Activated naive CD4-positive, alpha-beta T cell treated with anti-CD3 and anti-CD28 coated beads, Interleukin-2, amount 50 U/mL, for 72 hours (primary cell): Measurements from ENCODE around the gene SKIC3. TPM values are rescaled to one million over a fixed set of nuclear protein-coding genes. Genes with fewer than 3 reads are reported as not detected.

Experiments
- ATAC-seq, 2 donors: fragments of 150-1000 bp; cut with Tn5 transposase; 2 replicates each; pipeline ENCODE4 v1.10.0; 2021; ENCODE audit warnings: mild to moderate bottlenecking in 2 of 2, moderate library complexity in 2 of 2
- DNase-seq, 2 donors: peaks; one replicate each; pipeline ENCODE4 v3.0.0; 2021 to 2022; ENCODE audit warnings: low spot score in 2 of 2
- H3K27ac Mint-ChIP-seq, 2 donors: one replicate each; pipeline ENCODE4 v1.8.0; 2022; ENCODE audit warnings: mild to moderate bottlenecking in 2 of 2, mixed read lengths in 2 of 2
- H3K36me3 Mint-ChIP-seq, 2 donors: one replicate each; pipeline ENCODE4 v1.8.0; 2022; ENCODE audit warnings: mixed read lengths in 2 of 2
- H3K9me3 Mint-ChIP-seq, 2 donors: one replicate each; pipeline ENCODE4 v1.8.0; 2022; ENCODE audit warnings: mixed read lengths in 2 of 2
- total RNA-seq, 2 donors: library from RNA; stranded (reverse); gene quantifications; one replicate each; pipeline ENCODE4 v1.2.3, GENCODE V29; 2022

Gene SKIC3
- total RNA-seq, result 100 to 1,000 TPM in 1 of 2 donors, 10 to 100 TPM in 1; 70.7 to 109 TPM

GRCh38 chr5:95554647-95555548 is at the start of gene SKIC3, which contains the start of gene ARSK:
TSS of gene SKIC3 (minus strand) at chr5:95554977. CDS start at chr5:95547150, 7,827 bp downstream.
TSS of gene ARSK (plus strand) at chr5:95555101. CDS start at chr5:95555279, 178 bp downstream.
- DNase-seq (peak; percentile 84 to 91), ATAC-seq (peak; percentile 90 to 91)
- Mint-ChIP-seq H3K36me3 (peaks cover 6 to 10% of the 10 kb centered on the region in 2 donors), H3K9me3 (no peaks in the 10 kb centered on the region), H3K27ac (peak within 1 kb of the TSS; percentile 84 to 98)

GRCh38 chr5:95600557-95600956 is 45.8 kb upstream of the SKIC3 start:
- H3K36me3 Mint-ChIP-seq, result no peaks in the 10 kb centered on the region
- DNase-seq, result no peak
- no peak overlapping the region for H3K27ac Mint-ChIP-seq
- H3K9me3 Mint-ChIP-seq, result no peaks in the 10 kb centered on the region
- ATAC-seq, result no peak

GRCh38 chr5:95599252-95599651 is 44.5 kb upstream of the SKIC3 start:
- H3K27ac Mint-ChIP-seq, result no peak overlapping the region
- H3K9me3 Mint-ChIP-seq, result no peaks in the 10 kb centered on the region
- ATAC-seq (no peak), DNase-seq (no peak)
- H3K36me3 Mint-ChIP-seq, result no peaks in the 10 kb centered on the region

GRCh38 chr5:95595289-95595931 is 40.6 kb upstream of the SKIC3 start:
- H3K27ac Mint-ChIP-seq, result no peak overlapping the region
- H3K36me3 Mint-ChIP-seq, result no peaks in the 10 kb centered on the region
- no peak for ATAC-seq
- no peaks in the 10 kb centered on the region for H3K9me3 Mint-ChIP-seq
- DNase-seq, result no peak

GRCh38 chr5:95591490-95591901 is 36.7 kb upstream of the SKIC3 start:
- DNase-seq (peak in 1 of 2 donors; percentile 10), ATAC-seq (peak; percentile 95 to 98)
- H3K27ac Mint-ChIP-seq, result peak overlapping the region; percentile 1 to 86
- no peaks in the 10 kb centered on the region for H3K36me3 Mint-ChIP-seq
- H3K9me3 Mint-ChIP-seq, result no peaks in the 10 kb centered on the region

GRCh38 chr5:95590880-95591279 is 36.1 kb upstream of the SKIC3 start:
- DNase-seq (no peak), ATAC-seq (peak; percentile 15 to 47)
- Mint-ChIP-seq H3K27ac (peak overlapping the region; percentile 1 to 86), H3K9me3 (no peaks in the 10 kb centered on the region), H3K36me3 (no peaks in the 10 kb centered on the region)

- H3K36me3 Mint-ChIP-seq, result no peaks in the 10 kb centered on the region
- no peak for ATAC-seq
- peaks cover 0 to 3% of the 10 kb centered on the region in 2 donors for H3K9me3 Mint-ChIP-seq
- no peak overlapping the region for H3K27ac Mint-ChIP-seq
- no peak for DNase-seq
Observed at GRCh38 chr5:95583992-95584391, 29.2 kb upstream of the SKIC3 start.

- H3K27ac Mint-ChIP-seq, result no peak overlapping the region
- H3K36me3 Mint-ChIP-seq, result no peaks in the 10 kb centered on the region
- peaks cover 0 to 3% of the 10 kb centered on the region in 2 donors for H3K9me3 Mint-ChIP-seq
- DNase-seq (no peak), ATAC-seq (no peak)
Observed at GRCh38 chr5:95581576-95581975, 26.8 kb upstream of the SKIC3 start.

GRCh38 chr5:95572016-95572415 is 17.2 kb upstream of the SKIC3 start:
- Mint-ChIP-seq H3K27ac (no peak overlapping the region), H3K9me3 (no peaks in the 10 kb centered on the region), H3K36me3 (peaks cover 9 to 11% of the 10 kb centered on the region in 2 donors)
- DNase-seq (no peak), ATAC-seq (no peak)

GRCh38 chr5:95565280-95565920 is 10.6 kb upstream of the SKIC3 start:
- no peak for DNase-seq
- Mint-ChIP-seq H3K36me3 (no peaks in the 10 kb centered on the region), H3K27ac (no peak overlapping the region), H3K9me3 (no peaks in the 10 kb centered on the region)
- ATAC-seq, result no peak

- Mint-ChIP-seq H3K27ac (no peak overlapping the region), H3K36me3 (no peaks in the 10 kb centered on the region), H3K9me3 (no peaks in the 10 kb centered on the region)
- DNase-seq (no peak), ATAC-seq (no peak)
Observed at GRCh38 chr5:95564450-95564849, 9.7 kb upstream of the SKIC3 start.

GRCh38 chr5:95563367-95563766 is 8.6 kb upstream of the SKIC3 start:
- Mint-ChIP-seq H3K27ac (no peak overlapping the region), H3K9me3 (no peaks in the 10 kb centered on the region)

GRCh38 chr5:95562282-95562681 is 7.5 kb upstream of the SKIC3 start:
- DNase-seq (no peak), ATAC-seq (no peak)
- H3K36me3 Mint-ChIP-seq, result no peaks in the 10 kb centered on the region
- H3K27ac Mint-ChIP-seq, result no peak overlapping the region
- H3K9me3 Mint-ChIP-seq, result no peaks in the 10 kb centered on the region

More at GRCh38 chr5:95563367-95563766, 8.6 kb upstream of the SKIC3 start:
- H3K36me3 Mint-ChIP-seq, result no peaks in the 10 kb centered on the region
- no peak for DNase-seq
- no peak for ATAC-seq

GRCh38 chr5:95557841-95558240 is 3.1 kb upstream of the SKIC3 start:
- H3K36me3 Mint-ChIP-seq, result peaks cover 3 to 6% of the 10 kb centered on the region in 2 donors
- no peaks in the 10 kb centered on the region for H3K9me3 Mint-ChIP-seq
- DNase-seq (no peak), ATAC-seq (no peak)
- no peak overlapping the region for H3K27ac Mint-ChIP-seq

- Mint-ChIP-seq H3K36me3 (peaks cover 6 to 10% of the 10 kb centered on the region in 2 donors), H3K9me3 (no peaks in the 10 kb centered on the region), H3K27ac (peak overlapping the region; percentile 84 to 98)
Observed at GRCh38 chr5:95555553-95555952, 776 bp upstream of the SKIC3 start.

GRCh38 chr5:95554331-95554646 is 488 bp downstream of the SKIC3 start:
- peak overlapping the region; percentile 84 to 98 for H3K27ac Mint-ChIP-seq
- ATAC-seq, result peak; percentile 51 to 59
- H3K9me3 Mint-ChIP-seq, result no peaks in the 10 kb centered on the region
- DNase-seq, result no peak
- H3K36me3 Mint-ChIP-seq, result peaks cover 6 to 10% of the 10 kb centered on the region in 2 donors

More at GRCh38 chr5:95555553-95555952, 776 bp upstream of the SKIC3 start:
- DNase-seq, result no peak
- ATAC-seq, result no peak

- DNase-seq (no peak), ATAC-seq (no peak)
- Mint-ChIP-seq H3K36me3 (peaks cover 0 to 10% of the 10 kb centered on the region in 2 donors), H3K27ac (no peak overlapping the region), H3K9me3 (no peaks in the 10 kb centered on the region)
Observed at GRCh38 chr5:95549030-95549429, 5.7 kb downstream of the SKIC3 start.
